A549 (cell line): ENCODE results near the gene SEC11A. TPM values are rescaled to one million over a fixed set of nuclear protein-coding genes. Genes with fewer than 3 reads are reported as not detected.

Experiments
- ATAC-seq, 2 experiments: fragments of 200-7000 bp in 1 of 2; fragments of >200 bp in 1 of 2; cut with Nextera tagmentation in 1 of 2; cut with Tn5 transposase in 1 of 2; 3 replicates each; pipeline versions ENCODE4 v1.8.0 to v1.9.1; 2018 to 2020; ENCODE audit warnings: mild to moderate bottlenecking in 1 of 2, moderate library complexity in 1 of 2
- CTCF ChIA-PET: fragments of 300-600 bp; sonication (Branson Sonifier 250); formaldehyde crosslinking; extraction: SDS; loops from one replicate; lab custom pipeline; 2021; ENCODE audit warnings: antibody characterized with exemption, inconsistent platforms; lab: Yijun Ruan, JAX
- POLR2A ChIA-PET: fragments of 350-600 bp; formaldehyde crosslinking; extraction: SDS; loops from one replicate; lab custom pipeline; 2021; ENCODE audit warnings: antibody characterized with exemption, inconsistent platforms; lab: Yijun Ruan, JAX
- DNase-seq, 2 experiments: peaks; one replicate each; pipeline versions ENCODE4 v3.0.0 to v3.0.0-alpha.2; 2011 to 2016; ENCODE audit warnings: low read depth in 1 of 2, low spot score in 1 of 2
- FAIRE-seq: peaks from 2 replicates; lab custom pipeline; 2011; peaks lifted over from hg19 to GRCh38; lab: Jason Lieb, UNC
- H3K27ac ChIP-seq, 2 experiments: fragments of >200 bp; sonication (Bioruptor Twin); formaldehyde crosslinking; 3 replicates each; pipeline ENCODE4 v1.5.1; 2016 to 2017
- H3K4me1 ChIP-seq: fragments of >200 bp; sonication (Bioruptor Twin); formaldehyde crosslinking; 3 replicates; pipeline ENCODE4 v1.6.1; 2016
- H3K4me2 ChIP-seq: fragments of >200 bp; sonication (Bioruptor Twin); formaldehyde crosslinking; 3 replicates; pipeline ENCODE4 v1.6.1; 2016
- H3K4me3 ChIP-seq: fragments of >200 bp; sonication (Bioruptor Twin); formaldehyde crosslinking; 3 replicates; pipeline ENCODE4 v1.5.1; 2016
- H3K9me3 ChIP-seq: fragments of >200 bp; sonication (Bioruptor Twin); formaldehyde crosslinking; 3 replicates; pipeline ENCODE4 v1.6.1; 2016
- BHLHE40 ChIP-seq: IDR thresholded peaks from 2 replicates; pipeline ENCODE4 v1.6.1; 2012; ENCODE audit warnings: low read depth, low read length, inconsistent platforms
- CBX8 ChIP-seq: fragments of 200-600 bp; sonication (generic); IDR thresholded peaks from 2 replicates; pipeline ENCODE4 v1.6.1; 2016
- CHD4 ChIP-seq: fragments of 200-600 bp; sonication (generic); IDR thresholded peaks from 2 replicates; pipeline ENCODE4 v1.6.1; 2016; ENCODE audit warnings: antibody characterized with exemption, mild to moderate bottlenecking, borderline replicate concordance
- ESRRA ChIP-seq: fragments of 150-350 bp; IDR thresholded peaks from 2 replicates; pipeline ENCODE4 v1.6.1; 2014; ENCODE audit warnings: mild to moderate bottlenecking, low read length, borderline replicate concordance
- FOSL2 ChIP-seq, 2 experiments: fragments of 450-650 bp in 1 of 2; fragments of >200 bp in 1 of 2; sonication (Bioruptor Twin) in 1 of 2; formaldehyde crosslinking; IDR thresholded peaks; 2 replicates each; pipeline versions ENCODE4 v1.5.0 to v1.6.1; 2016 to 2020; ENCODE audit warnings: mild to moderate bottlenecking in 1 of 2, moderate library complexity in 1 of 2
- FOXS1 ChIP-seq: fragments of 250-450 bp; sonication (Bioruptor Pico); IDR thresholded peaks from 2 replicates; pipeline ENCODE4 v1.5.0; 2020; ENCODE audit warnings: mild to moderate bottlenecking, moderate library complexity
- JUN ChIP-seq, 2 experiments: fragments of >200 bp; sonication (Bioruptor Twin); formaldehyde crosslinking; IDR thresholded peaks; 2 replicates in 1 of 2; 3 replicates in 1 of 2; pipeline ENCODE4 v1.6.1; 2016 to 2017
- KDM1A ChIP-seq: fragments of 200-600 bp; sonication (generic); IDR thresholded peaks from 2 replicates; pipeline ENCODE4 v1.6.1; 2016; ENCODE audit warnings: low read depth, mild to moderate bottlenecking
- KDM5A ChIP-seq: fragments of 200-600 bp; sonication (generic); IDR thresholded peaks from 2 replicates; pipeline ENCODE4 v1.6.1; 2016; ENCODE audit warnings: antibody characterized with exemption, mild to moderate bottlenecking
- MAFK ChIP-seq: fragments of 450-650 bp; IDR thresholded peaks from 2 replicates; pipeline ENCODE4 v1.6.1; 2014; ENCODE audit not compliant: partially characterized antibody
- NPAS2 ChIP-seq: fragments of 250-450 bp; sonication (Bioruptor Pico); IDR thresholded peaks from 2 replicates; pipeline ENCODE4 v1.8.0; 2022; ENCODE audit warnings: mild to moderate bottlenecking, moderate library complexity, borderline replicate concordance
- NR3C1 ChIP-seq: fragments of >200 bp; sonication (Bioruptor Twin); formaldehyde crosslinking; IDR thresholded peaks from 3 replicates; pipeline ENCODE4 v1.6.1; 2017
- PHF8 ChIP-seq: fragments of 200-600 bp; sonication (generic); IDR thresholded peaks from 2 replicates; pipeline ENCODE4 v1.6.1; 2016; ENCODE audit warnings: low read depth, mild to moderate bottlenecking, antibody characterized with exemption, moderate library complexity, borderline replicate concordance
- POLR2A ChIP-seq: IDR thresholded peaks from 2 replicates; pipeline ENCODE4 v1.6.1; 2012; ENCODE audit warnings: mild to moderate bottlenecking, low read length
- RARB ChIP-seq: fragments of 250-450 bp; sonication (Bioruptor Pico); IDR thresholded peaks from 2 replicates; pipeline ENCODE4 v1.8.0; 2021; ENCODE audit warnings: mild to moderate bottlenecking, moderate library complexity
- RFX5 ChIP-seq: fragments of 450-650 bp; IDR thresholded peaks from 2 replicates; pipeline ENCODE4 v1.7.1; 2014; ENCODE audit warnings: antibody characterized with exemption, mild to moderate bottlenecking, moderate library complexity
- RNF2 ChIP-seq: fragments of 200-600 bp; sonication (generic); IDR thresholded peaks from 2 replicates; pipeline ENCODE4 v1.6.1; 2016; ENCODE audit warnings: low read depth, mild to moderate bottlenecking, antibody characterized with exemption, moderate library complexity, borderline replicate concordance
- SREBF2 ChIP-seq: fragments of 450-650 bp; IDR thresholded peaks from 2 replicates; pipeline ENCODE4 v1.6.1; 2014; ENCODE audit warnings: mild to moderate bottlenecking, moderate library complexity
- TFCP2L1 ChIP-seq: fragments of 250-450 bp; sonication (Bioruptor Pico); IDR thresholded peaks from 2 replicates; pipeline ENCODE4 v1.5.0; 2021; ENCODE audit warnings: mild to moderate bottlenecking
- TP53 ChIP-seq: fragments of 250-450 bp; sonication (Bioruptor Pico); IDR thresholded peaks from 2 replicates; pipeline ENCODE4 v1.5.0; 2021; ENCODE audit warnings: mild to moderate bottlenecking, moderate library complexity
- ZC3H11A ChIP-seq: fragments of 450-650 bp; IDR thresholded peaks from 2 replicates; pipeline ENCODE4 v1.6.1; 2014; ENCODE audit warnings: antibody characterized with exemption, mild to moderate bottlenecking
- ZFP36 ChIP-seq: fragments of 450-650 bp; IDR thresholded peaks from 2 replicates; pipeline ENCODE4 v1.6.1; 2014; ENCODE audit warnings: borderline replicate concordance; ENCODE audit not compliant: partially characterized antibody
- ZNF302 ChIP-seq: fragments of 250-450 bp; sonication (Bioruptor Pico); IDR thresholded peaks from 2 replicates; pipeline ENCODE4 v1.9.0; 2021; ENCODE audit warnings: inconsistent platforms, mild to moderate bottlenecking, moderate library complexity
- ZSCAN20 ChIP-seq: fragments of 250-450 bp; sonication (Bioruptor Pico); IDR thresholded peaks from 2 replicates; pipeline ENCODE4 v1.8.0; 2022; ENCODE audit warnings: mild to moderate bottlenecking, moderate library complexity
- WGBS: methylation state at CpG from one replicate; pipeline ENCODE4 v1.1.6; 2017; ENCODE audit errors: missing lambda C conversion rate; 5-methylcytosine and 5-hydroxymethylcytosine counted together
- polyA plus RNA-seq, 4 experiments: library from polyadenylated mRNA; depleted of rRNA in 3 of 4; stranded (reverse); fragments of >200 nt; fragmentation: RNase III in 1 of 4; extraction: RNeasy Plus Mini Kit Qiagen cat#74134 plus additional on column Dnase treatment in 1 of 4; gene quantifications; 2 replicates in 3 of 4; 3 replicates in 1 of 4; pipeline ENCODE4 v1.2.3, GENCODE V29; 2011 to 2017
- TF ChIP-seq, protein P1 (sequence below): fragments of 200-600 bp; sonication (generic); IDR thresholded peaks from 2 replicates; pipeline ENCODE4 v1.6.1; 2016; ENCODE audit warnings: antibody characterized with exemption, mild to moderate bottlenecking, moderate library complexity
- TF ChIP-seq, protein P2 (sequence below): fragments of >200 bp; sonication (Bioruptor Twin); formaldehyde crosslinking; IDR thresholded peaks from 2 replicates; pipeline ENCODE4 v1.6.1; 2016
- TF ChIP-seq, protein P3 (sequence below): fragments of >200 bp; sonication (Bioruptor Twin); formaldehyde crosslinking; IDR thresholded peaks from 3 replicates; pipeline ENCODE4 v1.5.1; 2016
- TF ChIP-seq, protein P4 (sequence below): fragments of 450-650 bp; IDR thresholded peaks from 2 replicates; pipeline ENCODE4 v1.6.1; 2014; ENCODE audit warnings: antibody characterized with exemption
- TF ChIP-seq, protein P5 (sequence below): fragments of 250-450 bp; sonication (Bioruptor Pico); IDR thresholded peaks from 2 replicates; pipeline ENCODE4 v1.5.0; 2021; ENCODE audit warnings: mild to moderate bottlenecking, moderate library complexity, borderline replicate concordance

The SEC11A gene
- polyA plus RNA-seq, 2 of the 4 experiments (the other 2 are of a cell fraction): 380 to 490 TPM

- TF ChIP-seq PHF8: peak; percentile 58; the same call in 1 of the 2 replicates
- no peak for TF ChIP-seq SREBF2
- TF ChIP-seq RARB (CRISPR knock-in tag): no peak
- TF ChIP-seq KDM5A: peak; percentile 31; the same call in 1 of the 2 replicates
- peak; percentile 26; the same call in 1 of the 2 replicates for TF ChIP-seq ZC3H11A
- TF ChIP-seq CBX8: no peak
- TF ChIP-seq, protein P1, sequence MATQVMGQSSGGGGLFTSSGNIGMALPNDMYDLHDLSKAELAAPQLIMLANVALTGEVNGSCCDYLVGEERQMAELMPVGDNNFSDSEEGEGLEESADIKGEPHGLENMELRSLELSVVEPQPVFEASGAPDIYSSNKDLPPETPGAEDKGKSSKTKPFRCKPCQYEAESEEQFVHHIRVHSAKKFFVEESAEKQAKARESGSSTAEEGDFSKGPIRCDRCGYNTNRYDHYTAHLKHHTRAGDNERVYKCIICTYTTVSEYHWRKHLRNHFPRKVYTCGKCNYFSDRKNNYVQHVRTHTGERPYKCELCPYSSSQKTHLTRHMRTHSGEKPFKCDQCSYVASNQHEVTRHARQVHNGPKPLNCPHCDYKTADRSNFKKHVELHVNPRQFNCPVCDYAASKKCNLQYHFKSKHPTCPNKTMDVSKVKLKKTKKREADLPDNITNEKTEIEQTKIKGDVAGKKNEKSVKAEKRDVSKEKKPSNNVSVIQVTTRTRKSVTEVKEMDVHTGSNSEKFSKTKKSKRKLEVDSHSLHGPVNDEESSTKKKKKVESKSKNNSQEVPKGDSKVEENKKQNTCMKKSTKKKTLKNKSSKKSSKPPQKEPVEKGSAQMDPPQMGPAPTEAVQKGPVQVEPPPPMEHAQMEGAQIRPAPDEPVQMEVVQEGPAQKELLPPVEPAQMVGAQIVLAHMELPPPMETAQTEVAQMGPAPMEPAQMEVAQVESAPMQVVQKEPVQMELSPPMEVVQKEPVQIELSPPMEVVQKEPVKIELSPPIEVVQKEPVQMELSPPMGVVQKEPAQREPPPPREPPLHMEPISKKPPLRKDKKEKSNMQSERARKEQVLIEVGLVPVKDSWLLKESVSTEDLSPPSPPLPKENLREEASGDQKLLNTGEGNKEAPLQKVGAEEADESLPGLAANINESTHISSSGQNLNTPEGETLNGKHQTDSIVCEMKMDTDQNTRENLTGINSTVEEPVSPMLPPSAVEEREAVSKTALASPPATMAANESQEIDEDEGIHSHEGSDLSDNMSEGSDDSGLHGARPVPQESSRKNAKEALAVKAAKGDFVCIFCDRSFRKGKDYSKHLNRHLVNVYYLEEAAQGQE: no peak
- TF ChIP-seq, protein P2, sequence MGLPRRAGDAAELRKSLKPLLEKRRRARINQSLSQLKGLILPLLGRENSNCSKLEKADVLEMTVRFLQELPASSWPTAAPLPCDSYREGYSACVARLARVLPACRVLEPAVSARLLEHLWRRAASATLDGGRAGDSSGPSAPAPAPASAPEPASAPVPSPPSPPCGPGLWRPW: no peak
- peak; percentile 94 for TF ChIP-seq POLR2A
- no peak for TF ChIP-seq NR3C1
- peak; percentile 89 to 91 for TF ChIP-seq JUN (IDR thresholded peaks at IDR 0.05)
- TF ChIP-seq BHLHE40: peak; percentile 72
- no peak for TF ChIP-seq CHD4
- TF ChIP-seq KDM1A: no peak
- no peak for TF ChIP-seq MAFK
- TF ChIP-seq RNF2: no peak
- TF ChIP-seq, protein P3, sequence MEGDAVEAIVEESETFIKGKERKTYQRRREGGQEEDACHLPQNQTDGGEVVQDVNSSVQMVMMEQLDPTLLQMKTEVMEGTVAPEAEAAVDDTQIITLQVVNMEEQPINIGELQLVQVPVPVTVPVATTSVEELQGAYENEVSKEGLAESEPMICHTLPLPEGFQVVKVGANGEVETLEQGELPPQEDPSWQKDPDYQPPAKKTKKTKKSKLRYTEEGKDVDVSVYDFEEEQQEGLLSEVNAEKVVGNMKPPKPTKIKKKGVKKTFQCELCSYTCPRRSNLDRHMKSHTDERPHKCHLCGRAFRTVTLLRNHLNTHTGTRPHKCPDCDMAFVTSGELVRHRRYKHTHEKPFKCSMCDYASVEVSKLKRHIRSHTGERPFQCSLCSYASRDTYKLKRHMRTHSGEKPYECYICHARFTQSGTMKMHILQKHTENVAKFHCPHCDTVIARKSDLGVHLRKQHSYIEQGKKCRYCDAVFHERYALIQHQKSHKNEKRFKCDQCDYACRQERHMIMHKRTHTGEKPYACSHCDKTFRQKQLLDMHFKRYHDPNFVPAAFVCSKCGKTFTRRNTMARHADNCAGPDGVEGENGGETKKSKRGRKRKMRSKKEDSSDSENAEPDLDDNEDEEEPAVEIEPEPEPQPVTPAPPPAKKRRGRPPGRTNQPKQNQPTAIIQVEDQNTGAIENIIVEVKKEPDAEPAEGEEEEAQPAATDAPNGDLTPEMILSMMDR: no peak
- TF ChIP-seq NPAS2: no peak
- TF ChIP-seq, protein P4, sequence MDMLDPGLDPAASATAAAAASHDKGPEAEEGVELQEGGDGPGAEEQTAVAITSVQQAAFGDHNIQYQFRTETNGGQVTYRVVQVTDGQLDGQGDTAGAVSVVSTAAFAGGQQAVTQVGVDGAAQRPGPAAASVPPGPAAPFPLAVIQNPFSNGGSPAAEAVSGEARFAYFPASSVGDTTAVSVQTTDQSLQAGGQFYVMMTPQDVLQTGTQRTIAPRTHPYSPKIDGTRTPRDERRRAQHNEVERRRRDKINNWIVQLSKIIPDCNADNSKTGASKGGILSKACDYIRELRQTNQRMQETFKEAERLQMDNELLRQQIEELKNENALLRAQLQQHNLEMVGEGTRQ: no peak
- no peak for TF ChIP-seq TFCP2L1 (CRISPR knock-in tag)
- no peak for TF ChIP-seq FOSL2 (IDR thresholded peaks at IDR 0.05)
- TF ChIP-seq FOSL2 (CRISPR knock-in tag; IDR thresholded peaks at IDR 0.05): 0 out of 2 replicates have a peak, but pooled peaks have one; percentile 28
- no peak for TF ChIP-seq FOXS1
- no peak for TF ChIP-seq RFX5
- no peak for TF ChIP-seq ZNF302 (CRISPR knock-in tag)
Measured at GRCh38 chr15:84716036-84716732, at the start of gene SEC11A (continued).

GRCh38 chr15:84765675-84766074 is 49.7 kb upstream of the SEC11A start:
- FAIRE-seq: no peak
- no peak for ATAC-seq
- H3K4me3 ChIP-seq: no peak overlapping the region
- CTCF ChIA-PET: no interaction called here
- H3K9me3 ChIP-seq: no peaks in the 10 kb centered on the region
- no peak overlapping the region for H3K27ac ChIP-seq
- no peak overlapping the region for H3K4me2 ChIP-seq
- 94% methylated on average over 4 of the region's 4 CpGs for WGBS
- peaks cover 39% of the 10 kb centered on the region for H3K4me1 ChIP-seq
- TF ChIP-seq ZSCAN20 (CRISPR knock-in tag): no peak
- TF ChIP-seq, protein P5, sequence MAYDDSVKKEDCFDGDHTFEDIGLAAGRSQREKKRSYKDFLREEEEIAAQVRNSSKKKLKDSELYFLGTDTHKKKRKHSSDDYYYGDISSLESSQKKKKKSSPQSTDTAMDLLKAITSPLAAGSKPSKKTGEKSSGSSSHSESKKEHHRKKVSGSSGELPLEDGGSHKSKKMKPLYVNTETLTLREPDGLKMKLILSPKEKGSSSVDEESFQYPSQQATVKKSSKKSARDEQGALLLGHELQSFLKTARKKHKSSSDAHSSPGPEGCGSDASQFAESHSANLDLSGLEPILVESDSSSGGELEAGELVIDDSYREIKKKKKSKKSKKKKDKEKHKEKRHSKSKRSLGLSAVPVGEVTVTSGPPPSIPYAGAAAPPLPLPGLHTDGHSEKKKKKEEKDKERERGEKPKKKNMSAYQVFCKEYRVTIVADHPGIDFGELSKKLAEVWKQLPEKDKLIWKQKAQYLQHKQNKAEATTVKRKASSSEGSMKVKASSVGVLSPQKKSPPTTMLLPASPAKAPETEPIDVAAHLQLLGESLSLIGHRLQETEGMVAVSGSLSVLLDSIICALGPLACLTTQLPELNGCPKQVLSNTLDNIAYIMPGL: no peak
- TF ChIP-seq ESRRA: no peak
- no peak for TF ChIP-seq FOXS1
- TF ChIP-seq TP53 (CRISPR knock-in tag): no peak
- TF ChIP-seq RNF2: no peak
- no peak for TF ChIP-seq ZFP36
- TF ChIP-seq, all 56 proteins: peak for 0
- POLR2A ChIA-PET: no interaction called here
- DNase-seq: no peak
